ENCODE results near the gene HS6ST3.

HS6ST3 gene

DNA sequence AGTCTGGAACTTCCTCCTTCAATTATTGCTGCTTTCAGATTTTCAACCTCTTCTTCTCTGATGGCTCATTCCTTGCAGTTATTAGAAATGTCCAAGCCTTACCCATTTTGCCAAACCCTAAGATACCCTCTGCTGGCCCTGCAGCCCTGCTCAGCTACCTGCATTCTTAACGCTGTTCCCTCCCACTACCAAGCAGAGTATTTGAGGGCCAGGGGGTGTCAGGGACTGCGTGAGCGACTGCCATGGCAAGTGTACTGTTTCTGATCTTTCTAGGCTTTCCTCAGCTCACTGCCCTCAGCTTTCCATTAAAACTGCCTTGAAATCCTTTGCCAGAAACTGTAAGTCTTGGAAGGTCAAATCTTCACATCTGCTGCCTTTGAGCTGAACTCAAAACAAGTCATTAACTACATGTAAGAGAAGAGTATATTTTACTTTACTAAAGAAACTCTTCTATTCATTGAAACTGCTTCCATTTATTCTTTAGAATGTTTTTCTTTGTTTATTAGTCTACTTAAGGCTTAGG lies 41.0 kb downstream of the HS6ST3 start:
- Histone ChIP-seq H3K9me3 (ENCODE audit: low read length) (no peaks in the 10 kb centered on the region), H3F3A (ENCODE audit: insufficient read depth, low read length) (no peaks in the 10 kb centered on the region), H2AFZ (ENCODE audit: low read length) (no peak overlapping the region), H4K20me1 (ENCODE audit: insufficient read depth, low read length) (no peaks in the 10 kb centered on the region), H3K9me2 (ENCODE audit: low read depth, low read length) (no peaks in the 10 kb centered on the region), H3K9ac (ENCODE audit: low read length) (no peak overlapping the region), H3K4me1 (ENCODE audit: insufficient read depth, low read length, severe bottlenecking) (no peaks in the 10 kb centered on the region), H3K79me2 (ENCODE audit: insufficient read depth, low read length) (no peaks in the 10 kb centered on the region), H3K27ac (ENCODE audit: low read depth, low read length, poor library complexity, severe bottlenecking) (no peak overlapping the region), H3K36me3 (ENCODE audit: insufficient read depth, low read length) (no peaks in the 10 kb centered on the region), H3K4me2 (ENCODE audit: low read length) (no peak overlapping the region), H3K27me3 (ENCODE audit: insufficient read depth, low read length) (no peaks in the 10 kb centered on the region), H3K4me3 (ENCODE audit: low read depth, low read length, poor library complexity, severe bottlenecking) (no peak overlapping the region)
- TF ChIP-seq, protein P1, sequence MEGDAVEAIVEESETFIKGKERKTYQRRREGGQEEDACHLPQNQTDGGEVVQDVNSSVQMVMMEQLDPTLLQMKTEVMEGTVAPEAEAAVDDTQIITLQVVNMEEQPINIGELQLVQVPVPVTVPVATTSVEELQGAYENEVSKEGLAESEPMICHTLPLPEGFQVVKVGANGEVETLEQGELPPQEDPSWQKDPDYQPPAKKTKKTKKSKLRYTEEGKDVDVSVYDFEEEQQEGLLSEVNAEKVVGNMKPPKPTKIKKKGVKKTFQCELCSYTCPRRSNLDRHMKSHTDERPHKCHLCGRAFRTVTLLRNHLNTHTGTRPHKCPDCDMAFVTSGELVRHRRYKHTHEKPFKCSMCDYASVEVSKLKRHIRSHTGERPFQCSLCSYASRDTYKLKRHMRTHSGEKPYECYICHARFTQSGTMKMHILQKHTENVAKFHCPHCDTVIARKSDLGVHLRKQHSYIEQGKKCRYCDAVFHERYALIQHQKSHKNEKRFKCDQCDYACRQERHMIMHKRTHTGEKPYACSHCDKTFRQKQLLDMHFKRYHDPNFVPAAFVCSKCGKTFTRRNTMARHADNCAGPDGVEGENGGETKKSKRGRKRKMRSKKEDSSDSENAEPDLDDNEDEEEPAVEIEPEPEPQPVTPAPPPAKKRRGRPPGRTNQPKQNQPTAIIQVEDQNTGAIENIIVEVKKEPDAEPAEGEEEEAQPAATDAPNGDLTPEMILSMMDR (IDR thresholded peaks at IDR 0.05; ENCODE audit: low read length): no peak
- no peak for TF ChIP-seq EZH2 (IDR thresholded peaks at IDR 0.05; ENCODE audit: borderline replicate concordance, low read length)

DNA sequence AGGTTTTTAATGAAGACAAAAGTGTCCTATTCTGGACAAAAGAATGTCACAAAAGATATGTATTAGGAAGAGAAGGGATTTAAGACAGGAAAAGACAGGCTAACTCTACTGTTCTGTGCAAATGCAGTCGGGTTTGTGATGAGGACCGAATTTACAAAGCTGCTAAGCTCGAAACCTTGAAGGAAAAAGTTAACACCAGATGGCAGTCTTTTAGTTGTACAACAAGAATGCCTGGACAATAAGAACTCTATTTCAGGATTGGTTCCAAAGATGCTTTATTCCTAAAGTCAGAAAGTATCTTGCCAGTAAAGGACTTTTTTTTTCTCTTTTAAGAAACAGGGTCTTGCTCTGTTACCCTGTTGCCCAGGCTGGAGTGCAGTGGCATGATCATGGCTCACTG lies 51.1 kb downstream of the HS6ST3 start:
- Histone ChIP-seq H4K20me1 (ENCODE audit: insufficient read depth, low read length) (no peaks in the 10 kb centered on the region), H3F3A (ENCODE audit: insufficient read depth, low read length) (no peaks in the 10 kb centered on the region), H3K27me3 (ENCODE audit: insufficient read depth, low read length) (no peaks in the 10 kb centered on the region), H3K4me2 (ENCODE audit: low read length) (no peak overlapping the region), H3K9ac (ENCODE audit: low read length) (no peak overlapping the region), H3K4me3 (ENCODE audit: low read depth, low read length, poor library complexity, severe bottlenecking) (no peak overlapping the region), H3K4me1 (ENCODE audit: insufficient read depth, low read length, severe bottlenecking) (no peaks in the 10 kb centered on the region), H2AFZ (ENCODE audit: low read length) (no peak overlapping the region), H3K36me3 (ENCODE audit: insufficient read depth, low read length) (no peaks in the 10 kb centered on the region), H3K79me2 (ENCODE audit: insufficient read depth, low read length) (no peaks in the 10 kb centered on the region), H3K9me2 (ENCODE audit: low read depth, low read length) (no peaks in the 10 kb centered on the region), H3K27ac (ENCODE audit: low read depth, low read length, poor library complexity, severe bottlenecking) (no peak overlapping the region), H3K9me3 (ENCODE audit: low read length) (no peaks in the 10 kb centered on the region)
- TF ChIP-seq, protein P1 (IDR thresholded peaks at IDR 0.05; ENCODE audit: low read length): peak; percentile 30
- TF ChIP-seq EZH2 (IDR thresholded peaks at IDR 0.05; ENCODE audit: borderline replicate concordance, low read length): no peak

DNA sequence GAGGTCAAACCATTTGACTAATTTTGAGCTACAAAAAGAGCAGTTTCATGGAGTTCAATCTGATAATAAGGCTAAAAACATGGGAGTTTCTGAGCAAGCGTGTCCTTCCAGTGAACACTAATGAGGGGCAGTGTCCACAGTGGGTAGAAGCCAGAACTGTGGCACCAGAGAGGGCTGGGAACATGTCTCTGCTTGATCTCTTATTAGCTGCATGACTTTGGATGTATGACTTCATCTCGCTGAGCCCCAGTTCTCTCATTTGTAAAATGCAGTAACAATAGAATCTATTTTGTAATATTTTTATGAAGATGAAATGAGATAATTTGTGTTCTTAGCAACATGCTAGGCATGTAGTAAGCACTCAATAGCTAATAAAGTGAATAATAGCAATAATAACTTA lies 69.8 kb downstream of the HS6ST3 start:
- Histone ChIP-seq H3F3A (ENCODE audit: insufficient read depth, low read length) (no peaks in the 10 kb centered on the region; the same call in 1 of the 2 replicates), H3K9me2 (ENCODE audit: low read depth, low read length) (no peaks in the 10 kb centered on the region), H3K9me3 (ENCODE audit: low read length) (no peaks in the 10 kb centered on the region), H3K4me2 (ENCODE audit: low read length) (no peak overlapping the region), H3K27me3 (ENCODE audit: insufficient read depth, low read length) (no peaks in the 10 kb centered on the region), H3K9ac (ENCODE audit: low read length) (no peak overlapping the region), H3K27ac (ENCODE audit: low read depth, low read length, poor library complexity, severe bottlenecking) (no peak overlapping the region), H2AFZ (ENCODE audit: low read length) (no peak overlapping the region), H3K79me2 (ENCODE audit: insufficient read depth, low read length) (no peaks in the 10 kb centered on the region), H3K4me1 (ENCODE audit: insufficient read depth, low read length, severe bottlenecking) (no peaks in the 10 kb centered on the region), H4K20me1 (ENCODE audit: insufficient read depth, low read length) (no peaks in the 10 kb centered on the region), H3K4me3 (ENCODE audit: low read depth, low read length, poor library complexity, severe bottlenecking) (no peak overlapping the region), H3K36me3 (ENCODE audit: insufficient read depth, low read length) (no peaks in the 10 kb centered on the region)
- TF ChIP-seq EZH2 (IDR thresholded peaks at IDR 0.05; ENCODE audit: borderline replicate concordance, low read length): no peak

DNA sequence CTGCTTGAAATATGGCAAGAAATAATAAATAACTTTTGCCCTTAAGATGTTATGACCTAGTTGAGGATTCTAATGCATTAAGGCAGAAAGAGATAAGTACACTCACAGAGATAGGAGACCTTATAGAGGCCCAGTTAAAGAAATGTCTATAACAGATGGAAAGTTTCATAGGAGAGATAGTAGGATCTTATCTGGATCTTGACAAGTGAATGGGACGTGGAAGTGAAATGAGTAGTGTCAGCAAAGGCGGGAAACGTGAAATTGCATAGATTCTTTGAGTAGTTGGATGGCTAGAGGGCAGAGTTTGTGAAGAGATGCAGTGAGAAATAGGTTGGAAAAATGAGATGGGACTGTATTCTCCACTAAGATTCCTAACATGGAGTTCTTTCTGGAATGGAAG lies 71.2 kb downstream of the HS6ST3 start:
- TF ChIP-seq, protein P1 (IDR thresholded peaks at IDR 0.05; ENCODE audit: low read length): no peak
- no peak for TF ChIP-seq EZH2 (IDR thresholded peaks at IDR 0.05; ENCODE audit: borderline replicate concordance, low read length)
- no peaks in the 10 kb centered on the region for H3K9me3 ChIP-seq (ENCODE audit: low read length)
- H3K36me3 ChIP-seq (ENCODE audit: insufficient read depth, low read length): no peaks in the 10 kb centered on the region
- H3K79me2 ChIP-seq (ENCODE audit: insufficient read depth, low read length): no peaks in the 10 kb centered on the region
- no peaks in the 10 kb centered on the region for H3F3A ChIP-seq (ENCODE audit: insufficient read depth, low read length)
- H3K27ac ChIP-seq (ENCODE audit: low read depth, low read length, poor library complexity, severe bottlenecking): no peak overlapping the region
- H3K4me3 ChIP-seq (ENCODE audit: low read depth, low read length, poor library complexity, severe bottlenecking): no peak overlapping the region
- H3K27me3 ChIP-seq (ENCODE audit: insufficient read depth, low read length): no peaks in the 10 kb centered on the region
- no peak overlapping the region for H3K9ac ChIP-seq (ENCODE audit: low read length)
- H3K9me2 ChIP-seq (ENCODE audit: low read depth, low read length): no peaks in the 10 kb centered on the region
- no peaks in the 10 kb centered on the region for H4K20me1 ChIP-seq (ENCODE audit: insufficient read depth, low read length)
- H3K4me2 ChIP-seq (ENCODE audit: low read length): no peak overlapping the region
- no peaks in the 10 kb centered on the region for H3K4me1 ChIP-seq (ENCODE audit: insufficient read depth, low read length, severe bottlenecking)
- no peak overlapping the region for H2AFZ ChIP-seq (ENCODE audit: low read length)

All from OCI-LY1 (cell line).